ENCODE measurements around the gene LHX3.

Gene LHX3

DNA sequence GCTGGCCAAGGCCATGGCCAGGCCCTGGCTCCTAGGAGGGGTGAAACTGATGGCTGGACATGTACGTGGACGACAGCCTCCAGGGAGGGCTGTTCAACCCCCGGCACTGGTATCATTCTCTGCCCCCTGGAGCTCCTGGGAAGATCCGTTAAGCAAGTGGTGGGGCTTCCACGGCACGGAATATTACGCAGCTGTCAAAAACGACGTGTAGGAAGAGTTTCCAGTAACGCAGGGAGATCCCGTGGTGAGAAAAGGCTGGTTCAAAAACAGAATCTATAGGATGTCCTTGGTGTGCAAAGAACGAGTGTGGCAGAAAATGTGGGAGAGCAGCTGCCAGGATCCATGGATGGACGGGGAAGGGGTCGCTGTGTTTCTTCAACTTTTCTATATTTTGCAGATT, 50.0 kb downstream of the LHX3 start:
- Histone ChIP-seq H3K9me2 (replicated peaks; ENCODE audit: insufficient read depth, low read length) (no peaks in the 10 kb centered on the region), H3K36me3 (replicated peaks; ENCODE audit: insufficient read depth, low read length) (no peaks in the 10 kb centered on the region), H3K4me1 (ENCODE audit: low read length) (no peaks in the 10 kb centered on the region), H3K4me2 (ENCODE audit: low read depth, low read length) (no peak overlapping the region), H4K20me1 (ENCODE audit: insufficient read depth, low read length) (no peaks in the 10 kb centered on the region), H3K9ac (ENCODE audit: low read length) (no peak overlapping the region), H3K9me3 (replicated peaks; ENCODE audit: insufficient read depth, low read length) (no peaks in the 10 kb centered on the region), H3K27me3 (replicated peaks; ENCODE audit: insufficient read depth, low read length) (peaks cover 90% of the 10 kb centered on the region), H3K79me2 (ENCODE audit: low read length) (no peaks in the 10 kb centered on the region), H3F3A (ENCODE audit: insufficient read depth, low read length) (no peaks in the 10 kb centered on the region), H3K27ac (ENCODE audit: low read length) (no peak overlapping the region), H2AFZ (ENCODE audit: low read length) (no peak overlapping the region), H3K4me3 (ENCODE audit: low read length) (no peak overlapping the region)
- no peak for DNase-seq
- no peak for TF ChIP-seq CTCF (IDR thresholded peaks at IDR 0.05; ENCODE audit: low read length)
- no peak for TF ChIP-seq EZH2phosphoT487 (IDR thresholded peaks at IDR 0.05; ENCODE audit: low read length)

DNA sequence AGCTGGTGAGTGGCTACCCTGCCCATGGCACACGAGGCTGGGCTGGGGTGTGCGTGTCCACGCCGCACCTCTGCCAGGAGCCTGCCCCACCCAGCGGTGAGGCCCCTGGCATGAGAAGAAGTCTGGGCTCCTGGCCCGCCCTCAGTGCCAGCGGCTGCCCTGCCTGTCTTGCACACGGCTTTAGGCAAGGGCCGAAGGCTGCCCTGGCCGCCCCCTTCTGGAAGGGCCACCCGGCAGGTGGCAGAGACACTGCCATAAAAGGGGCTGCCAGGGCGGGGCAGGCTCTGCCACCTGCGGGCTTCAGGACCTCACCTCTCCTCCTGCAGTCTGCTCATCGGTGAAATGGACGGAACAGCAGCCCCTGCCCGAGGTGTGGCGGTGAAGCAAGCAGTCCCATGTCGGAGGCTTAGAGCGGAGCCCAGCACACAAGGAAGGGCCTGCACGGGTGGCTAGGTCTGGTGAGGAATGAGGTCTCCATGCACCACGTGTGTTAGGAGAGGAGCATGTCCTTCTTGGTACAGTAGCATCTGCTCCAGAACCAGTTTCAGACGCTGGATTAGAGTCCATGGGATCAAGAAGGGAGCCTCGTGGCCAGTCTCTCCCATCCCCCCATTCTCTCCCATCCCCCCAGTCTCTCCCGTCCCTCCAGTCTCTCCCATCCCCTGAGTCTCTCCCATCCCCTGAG, 51.4 kb downstream of the LHX3 start:
- Histone ChIP-seq H4K20me1 (ENCODE audit: insufficient read depth, low read length) (no peaks in the 10 kb centered on the region), H3K4me1 (ENCODE audit: low read length) (no peaks in the 10 kb centered on the region), H3K4me3 (ENCODE audit: low read length) (no peak overlapping the region), H3K9me3 (replicated peaks; ENCODE audit: insufficient read depth, low read length) (no peaks in the 10 kb centered on the region), H3K27ac (ENCODE audit: low read length) (no peak overlapping the region), H3K4me2 (ENCODE audit: low read depth, low read length) (no peak overlapping the region), H3K79me2 (ENCODE audit: low read length) (no peaks in the 10 kb centered on the region), H3K9me2 (replicated peaks; ENCODE audit: insufficient read depth, low read length) (no peaks in the 10 kb centered on the region), H3K27me3 (replicated peaks; ENCODE audit: insufficient read depth, low read length) (peaks cover 90% of the 10 kb centered on the region), H3K36me3 (replicated peaks; ENCODE audit: insufficient read depth, low read length) (no peaks in the 10 kb centered on the region), H2AFZ (ENCODE audit: low read length) (no peak overlapping the region), H3F3A (ENCODE audit: insufficient read depth, low read length) (no peaks in the 10 kb centered on the region), H3K9ac (ENCODE audit: low read length) (no peak overlapping the region)
- TF ChIP-seq CTCF (IDR thresholded peaks at IDR 0.05; ENCODE audit: low read length): no peak
- no peak for TF ChIP-seq EZH2phosphoT487 (IDR thresholded peaks at IDR 0.05; ENCODE audit: low read length)
- no peak for TF ChIP-seq EZH2 (optimal IDR thresholded peaks at IDR 0.05; ENCODE audit: low read depth, low read length)
- no peak for DNase-seq

GRCh38 chr9:136152931-136153330, 52.0 kb downstream of the LHX3 start:
- Histone ChIP-seq H3K79me2 (ENCODE audit: low read length) (no peaks in the 10 kb centered on the region), H3F3A (ENCODE audit: insufficient read depth, low read length) (no peaks in the 10 kb centered on the region), H3K9me2 (replicated peaks; ENCODE audit: insufficient read depth, low read length) (no peaks in the 10 kb centered on the region), H3K27me3 (replicated peaks; ENCODE audit: insufficient read depth, low read length) (peaks cover 90% of the 10 kb centered on the region), H3K36me3 (replicated peaks; ENCODE audit: insufficient read depth, low read length) (no peaks in the 10 kb centered on the region), H3K4me2 (ENCODE audit: low read depth, low read length) (no peak overlapping the region), H3K9ac (ENCODE audit: low read length) (no peak overlapping the region), H3K4me3 (ENCODE audit: low read length) (no peak overlapping the region), H3K4me1 (ENCODE audit: low read length) (no peaks in the 10 kb centered on the region), H3K9me3 (replicated peaks; ENCODE audit: insufficient read depth, low read length) (no peaks in the 10 kb centered on the region), H3K27ac (ENCODE audit: low read length) (no peak overlapping the region), H4K20me1 (ENCODE audit: insufficient read depth, low read length) (no peaks in the 10 kb centered on the region), H2AFZ (ENCODE audit: low read length) (no peak overlapping the region)
- no peak for TF ChIP-seq EZH2 (optimal IDR thresholded peaks at IDR 0.05; ENCODE audit: low read depth, low read length)
- TF ChIP-seq EZH2phosphoT487 (IDR thresholded peaks at IDR 0.05; ENCODE audit: low read length): no peak
- TF ChIP-seq CTCF (IDR thresholded peaks at IDR 0.05; ENCODE audit: low read length): no peak
- no peak for DNase-seq
